Measurements from ENCODE around the gene BBS5. TPM values are rescaled to one million over a fixed set of nuclear protein-coding genes. Genes with fewer than 3 reads are reported as not detected.
A peak's percentile ranks its signal among the peaks of the same experiment; 100 is the strongest.
"Not testable (repeated sequence)": the region's sequence is repeated elsewhere in the genome, so short reads cannot be mapped to it uniquely, and the experiment has no call there.

Gene BBS5
- total RNA-seq (3.5 and 4.2 TPM in 2 replicates), polyA plus RNA-seq (3.7 and 7.0 TPM in 2 replicates)

- DNase-seq (ENCODE audit: low spot score) = peak; percentile 88
- WGBS (ENCODE audit: low lambda C conversion rate, missing lambda C conversion rate) = under 1% methylated on average over 70 of the region's 71 CpGs
Measured at GRCh38 chr2:169479257-169480078, at the start of gene BBS5. TSS of gene BBS5 (plus strand) at chr2:169479494. CDS start at chr2:169479554, 60 bp downstream.

DNA sequence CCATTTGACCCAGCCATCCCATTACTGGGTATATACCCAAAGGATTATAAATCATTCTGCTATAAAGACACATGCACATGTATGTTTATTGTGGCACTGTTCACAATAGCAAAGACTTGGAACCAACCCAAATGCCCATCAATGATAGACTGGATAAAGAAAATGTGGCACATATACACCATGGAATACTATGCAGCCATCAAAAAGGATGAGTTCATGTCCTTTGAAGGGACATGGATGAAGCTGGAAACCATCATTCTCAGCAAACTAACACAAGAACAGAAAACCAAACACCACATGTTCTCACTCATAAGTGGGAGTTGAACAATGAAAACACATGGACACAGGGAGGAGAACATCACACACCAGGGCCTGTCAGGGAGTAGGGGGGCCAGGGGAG is 47.5 kb upstream of the BBS5 start:
- H3K4me3 ChIP-seq; H3K27me3 ChIP-seq; H2AFZ ChIP-seq; H3K4me2 ChIP-seq; H3K9me3 ChIP-seq (ENCODE audit: low read depth); H3K9me2 ChIP-seq (replicated peaks; ENCODE audit: insufficient read depth); H3K79me2 ChIP-seq; H3K27ac ChIP-seq; H3K36me3 ChIP-seq (replicated peaks; ENCODE audit: insufficient read depth, low read depth); DNase-seq (ENCODE audit: low spot score); H3K4me1 ChIP-seq (ENCODE audit: insufficient read depth); H4K20me1 ChIP-seq (ENCODE audit: insufficient read depth, poor library complexity, severe bottlenecking): not testable (repeated sequence)

More at GRCh38 chr2:169479257-169480078, at the start of gene BBS5:
- no peaks in the 10 kb centered on the region for H3K36me3 ChIP-seq (replicated peaks; ENCODE audit: insufficient read depth, low read depth)
- no peaks in the 10 kb centered on the region for H3K4me1 ChIP-seq (ENCODE audit: insufficient read depth)
- H2AFZ ChIP-seq = peak within 1 kb of the TSS; percentile 95
- no peaks in the 10 kb centered on the region for H3K9me3 ChIP-seq (ENCODE audit: low read depth)
- peak within 1 kb of the TSS; percentile 81 for H3K4me2 ChIP-seq
- no peaks in the 10 kb centered on the region for H3K79me2 ChIP-seq
- no peaks in the 10 kb centered on the region for H3K27me3 ChIP-seq
- H3K4me3 ChIP-seq = peak within 1 kb of the TSS; percentile 73
- H3K9me2 ChIP-seq (replicated peaks; ENCODE audit: insufficient read depth) = no peaks in the 10 kb centered on the region
- no peaks in the 10 kb centered on the region for H4K20me1 ChIP-seq (ENCODE audit: insufficient read depth, poor library complexity, severe bottlenecking)
- TF ChIP-seq, protein P1, sequence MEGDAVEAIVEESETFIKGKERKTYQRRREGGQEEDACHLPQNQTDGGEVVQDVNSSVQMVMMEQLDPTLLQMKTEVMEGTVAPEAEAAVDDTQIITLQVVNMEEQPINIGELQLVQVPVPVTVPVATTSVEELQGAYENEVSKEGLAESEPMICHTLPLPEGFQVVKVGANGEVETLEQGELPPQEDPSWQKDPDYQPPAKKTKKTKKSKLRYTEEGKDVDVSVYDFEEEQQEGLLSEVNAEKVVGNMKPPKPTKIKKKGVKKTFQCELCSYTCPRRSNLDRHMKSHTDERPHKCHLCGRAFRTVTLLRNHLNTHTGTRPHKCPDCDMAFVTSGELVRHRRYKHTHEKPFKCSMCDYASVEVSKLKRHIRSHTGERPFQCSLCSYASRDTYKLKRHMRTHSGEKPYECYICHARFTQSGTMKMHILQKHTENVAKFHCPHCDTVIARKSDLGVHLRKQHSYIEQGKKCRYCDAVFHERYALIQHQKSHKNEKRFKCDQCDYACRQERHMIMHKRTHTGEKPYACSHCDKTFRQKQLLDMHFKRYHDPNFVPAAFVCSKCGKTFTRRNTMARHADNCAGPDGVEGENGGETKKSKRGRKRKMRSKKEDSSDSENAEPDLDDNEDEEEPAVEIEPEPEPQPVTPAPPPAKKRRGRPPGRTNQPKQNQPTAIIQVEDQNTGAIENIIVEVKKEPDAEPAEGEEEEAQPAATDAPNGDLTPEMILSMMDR (IDR thresholded peaks at IDR 0.05; ENCODE audit: poor library complexity) = peak; percentile 67
- no peak for TF ChIP-seq EZH2 (IDR thresholded peaks at IDR 0.05; ENCODE audit: borderline replicate concordance)
- H3K27ac ChIP-seq = peak within 1 kb of the TSS; percentile 70

DNA sequence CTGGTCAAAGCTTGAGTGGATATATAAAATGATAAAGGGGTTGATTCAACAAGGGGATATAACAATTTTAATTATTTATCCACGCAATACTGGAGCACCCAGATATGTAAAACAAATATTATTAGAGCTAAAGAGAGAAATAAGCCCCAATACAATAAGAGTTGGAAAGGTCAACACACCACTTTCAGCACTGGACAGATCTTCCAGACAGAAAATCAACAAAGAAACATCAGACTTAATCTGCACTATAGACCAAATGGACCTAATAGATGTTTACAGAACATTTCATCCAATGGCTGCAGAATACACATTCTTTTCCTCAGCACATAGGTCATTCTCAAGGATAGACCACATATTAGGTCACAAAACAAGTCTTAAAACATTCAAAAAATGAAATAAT is 45.1 kb upstream of the BBS5 start:
- H3K27ac ChIP-seq = not testable (repeated sequence)
- WGBS (ENCODE audit: low lambda C conversion rate, missing lambda C conversion rate) = 53% methylated on average over 1 of the region's 1 CpG

DNA sequence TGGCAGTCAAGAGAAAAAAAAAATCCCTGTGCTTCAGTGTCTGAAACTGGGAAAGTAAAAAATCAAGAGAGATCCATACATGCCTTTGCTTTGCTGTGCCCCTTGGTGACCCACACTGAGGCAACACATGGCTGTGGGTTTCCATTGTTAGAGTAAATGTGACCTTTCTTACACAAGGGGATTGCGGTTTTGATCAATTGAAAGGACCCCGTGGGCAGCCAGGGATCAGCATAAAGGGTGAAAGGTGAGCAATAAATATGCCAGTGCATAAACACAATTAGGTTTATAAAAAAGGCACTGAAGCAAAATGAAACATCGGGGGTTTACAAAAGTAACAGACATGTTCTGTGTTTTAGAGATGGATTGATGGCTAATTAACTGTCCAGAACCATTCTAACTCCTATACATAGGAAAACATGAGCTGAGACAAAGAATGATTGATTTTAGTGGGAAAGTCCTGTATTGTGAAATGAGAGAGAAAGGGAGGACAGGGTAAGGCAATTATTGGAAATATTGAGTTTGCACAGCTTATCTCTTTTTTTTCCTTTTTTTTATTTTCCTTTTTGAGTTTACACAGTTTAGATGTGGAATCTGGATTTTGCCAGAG is 40.7 kb upstream of the BBS5 start:
- Histone ChIP-seq H3K27ac (no peak overlapping the region), H4K20me1 (ENCODE audit: insufficient read depth, poor library complexity, severe bottlenecking) (no peaks in the 10 kb centered on the region), H3K4me3 (no peak overlapping the region), H3K27me3 (no peaks in the 10 kb centered on the region), H3K9me3 (ENCODE audit: low read depth) (no peaks in the 10 kb centered on the region), H3K36me3 (replicated peaks; ENCODE audit: insufficient read depth, low read depth) (no peaks in the 10 kb centered on the region), H3K79me2 (no peaks in the 10 kb centered on the region), H2AFZ (no peak overlapping the region), H3K9me2 (replicated peaks; ENCODE audit: insufficient read depth) (no peaks in the 10 kb centered on the region), H3K4me1 (ENCODE audit: insufficient read depth) (no peaks in the 10 kb centered on the region), H3K4me2 (no peak overlapping the region)
- 58% methylated on average over 3 of the region's 3 CpGs for WGBS (ENCODE audit: low lambda C conversion rate, missing lambda C conversion rate)
- TF ChIP-seq EZH2 (IDR thresholded peaks at IDR 0.05; ENCODE audit: borderline replicate concordance) = no peak
- no peak for TF ChIP-seq EZH2phosphoT487 (IDR thresholded peaks at IDR 0.05; ENCODE audit: low read depth, severe bottlenecking, unreplicated experiment)
- TF ChIP-seq, protein P1 (IDR thresholded peaks at IDR 0.05; ENCODE audit: poor library complexity) = no peak
- no peak for DNase-seq (ENCODE audit: low spot score)

More for the DNA sequence above, 45.1 kb upstream of the BBS5 start:
- H3K4me3 ChIP-seq; H3K27me3 ChIP-seq; H3K4me2 ChIP-seq; H3K9me2 ChIP-seq (replicated peaks; ENCODE audit: insufficient read depth); H3K36me3 ChIP-seq (replicated peaks; ENCODE audit: insufficient read depth, low read depth); H2AFZ ChIP-seq; H4K20me1 ChIP-seq (ENCODE audit: insufficient read depth, poor library complexity, severe bottlenecking); H3K9me3 ChIP-seq (ENCODE audit: low read depth); DNase-seq (ENCODE audit: low spot score); H3K79me2 ChIP-seq; H3K4me1 ChIP-seq (ENCODE audit: insufficient read depth): not testable (repeated sequence)

Measured in hepatocyte (in vitro differentiated cells).